HG03025 (cell line): Measurements from ENCODE around the gene ADAMTSL3.
"Not testable (repeated sequence)": the region's sequence is repeated elsewhere in the genome, so short reads cannot be mapped to it uniquely, and the experiment has no call there.

Source experiments
- ATAC-seq: cut with Tn5 transposase; IDR thresholded peaks from one replicate; pipeline ENCODE4 v1.9.1; 2021; ENCODE audit warnings: mild to moderate bottlenecking, moderate library complexity; ENCODE audit not compliant: unreplicated experiment, low FRiP score

Gene ADAMTSL3

DNA sequence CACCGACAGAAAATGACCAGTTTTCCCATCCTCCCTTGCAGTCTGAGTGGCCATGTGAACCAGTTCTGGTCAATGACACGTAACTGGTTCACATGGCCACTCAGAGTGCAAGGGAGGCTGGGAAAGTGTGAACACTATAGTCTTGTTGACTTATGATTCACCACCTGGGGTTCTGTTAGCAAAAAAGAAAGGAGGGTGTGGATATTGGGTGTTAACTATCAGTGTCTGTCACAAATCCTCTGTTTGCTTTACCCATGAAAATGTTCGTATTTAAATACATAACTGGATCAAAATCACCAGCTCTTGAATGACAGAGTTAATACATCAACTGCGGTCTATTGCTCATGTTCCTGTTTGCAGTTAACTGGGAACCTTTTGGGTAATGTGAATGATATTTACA is 92.3 kb downstream of the ADAMTSL3 start:
- ATAC-seq, result no peak

GRCh38 chr15:83747050-83747717 is 93.3 kb downstream of the ADAMTSL3 start:
- ATAC-seq, result no peak

DNA sequence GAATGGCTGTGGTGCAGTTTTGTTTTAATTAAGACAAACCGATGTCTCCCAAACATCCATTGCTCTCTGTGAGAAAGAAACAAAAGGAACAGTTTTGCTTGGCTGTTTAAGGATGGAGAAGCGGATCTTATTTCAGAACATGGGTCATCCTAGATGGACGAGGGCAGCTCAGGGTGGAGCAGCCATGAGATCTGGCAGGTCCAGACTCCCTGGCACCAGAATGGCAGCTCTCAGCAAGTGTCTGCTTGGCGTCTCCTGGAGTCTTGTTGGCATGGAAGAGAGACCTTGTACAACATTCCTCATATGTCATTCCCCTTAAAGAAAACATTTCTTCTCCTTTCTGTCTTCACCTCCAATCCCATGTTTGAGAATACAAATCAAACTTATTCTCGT is 93.8 kb downstream of the ADAMTSL3 start:
- no peak for ATAC-seq

GRCh38 chr15:83753872-83754493 is 100.1 kb downstream of the ADAMTSL3 start:
- ATAC-seq, result no peak

DNA sequence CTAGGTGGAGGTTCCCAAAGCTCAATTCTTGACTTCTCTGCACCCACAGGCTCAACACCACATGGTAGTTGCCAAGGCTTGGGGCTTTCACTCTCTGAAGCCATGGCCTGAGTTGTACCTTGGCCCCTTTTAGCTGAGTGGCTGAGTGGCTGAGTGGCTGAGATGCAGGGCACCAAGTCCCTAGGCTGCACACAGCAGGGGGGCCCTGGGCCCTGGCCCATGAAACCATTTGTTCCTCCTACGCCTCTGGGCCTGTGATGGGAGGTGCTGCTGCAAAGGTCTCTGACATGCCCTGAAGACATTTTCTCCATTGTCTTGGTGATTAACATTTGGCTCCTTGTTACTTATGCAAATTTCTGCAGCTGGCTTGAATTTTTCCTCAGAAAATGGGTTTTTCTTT is 103.4 kb downstream of the ADAMTSL3 start:
- not testable (repeated sequence) for ATAC-seq

DNA sequence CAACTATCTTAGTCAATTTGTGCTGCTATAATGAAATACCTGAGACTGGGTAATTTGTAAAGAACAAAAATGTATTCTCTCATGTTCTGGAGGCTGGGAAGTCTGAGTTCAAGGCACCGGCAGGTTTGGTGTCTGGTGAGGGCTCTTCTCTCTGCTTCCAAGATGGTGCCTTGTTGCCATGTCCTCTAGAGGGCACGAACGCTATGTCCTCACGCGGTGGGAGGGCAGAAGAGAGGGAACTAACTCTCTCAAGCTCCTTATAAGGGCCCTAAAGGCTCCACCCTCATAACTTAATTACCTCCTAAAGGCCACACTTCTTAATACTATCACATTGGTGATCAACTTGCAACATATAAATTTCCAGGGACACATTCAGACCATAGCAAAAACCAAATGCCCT is 108.4 kb downstream of the ADAMTSL3 start:
- no peak for ATAC-seq

DNA sequence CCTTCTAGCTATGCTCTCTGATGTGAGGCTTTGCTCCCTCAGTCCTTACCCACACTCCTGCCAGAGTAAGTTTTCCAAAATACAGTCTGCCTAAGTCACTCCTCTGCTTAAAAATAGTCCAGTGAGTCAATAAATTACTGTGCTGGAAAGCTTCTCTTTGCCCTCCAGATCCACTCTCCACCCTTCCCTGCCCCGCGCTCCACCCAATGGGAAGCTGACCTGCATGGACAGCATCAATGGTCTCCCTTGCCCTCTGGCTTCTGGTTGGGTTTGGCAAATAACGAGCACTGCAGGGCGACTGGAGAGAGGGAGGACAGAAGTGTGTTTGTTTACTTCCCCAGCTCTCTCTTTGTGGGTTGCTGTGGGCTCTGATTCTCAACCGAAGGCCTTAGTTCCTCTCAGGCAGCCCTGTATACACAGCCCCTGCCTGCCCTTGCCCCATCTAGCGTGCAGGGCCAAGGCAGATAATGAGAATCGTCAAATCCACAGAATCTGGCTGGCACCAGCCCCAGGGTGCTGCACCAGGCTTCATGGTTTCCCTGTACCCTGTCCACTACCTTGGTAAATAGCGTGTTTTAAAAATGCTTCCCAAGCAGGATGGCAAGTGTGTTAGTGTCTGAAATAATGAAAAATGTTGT is 110.4 kb downstream of the ADAMTSL3 start:
- ATAC-seq, result no peak

DNA sequence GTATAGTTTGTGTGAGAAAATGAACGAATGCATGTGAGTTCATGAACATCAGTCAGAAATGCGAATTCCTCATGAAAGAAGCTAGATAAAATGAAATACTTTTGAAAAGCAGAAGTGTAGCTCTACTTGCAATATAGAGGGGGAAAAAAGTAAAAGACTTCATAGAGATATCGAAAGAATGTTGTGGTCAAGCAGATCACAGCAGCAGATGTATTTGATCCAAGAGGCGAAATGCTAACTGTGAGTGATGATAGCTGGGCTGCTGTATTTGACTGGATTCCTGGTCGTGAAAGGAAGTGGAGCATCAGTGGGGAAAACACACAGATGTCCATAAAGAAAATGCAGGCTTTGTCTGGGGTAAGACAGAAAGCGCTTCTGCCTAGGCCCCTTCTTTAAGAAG is 112.4 kb downstream of the ADAMTSL3 start:
- no peak for ATAC-seq

GRCh38 chr15:83767741-83768140 is 113.8 kb downstream of the ADAMTSL3 start:
- ATAC-seq, result no peak

GRCh38 chr15:83769411-83769999 is 115.6 kb downstream of the ADAMTSL3 start:
- ATAC-seq, result no peak

DNA sequence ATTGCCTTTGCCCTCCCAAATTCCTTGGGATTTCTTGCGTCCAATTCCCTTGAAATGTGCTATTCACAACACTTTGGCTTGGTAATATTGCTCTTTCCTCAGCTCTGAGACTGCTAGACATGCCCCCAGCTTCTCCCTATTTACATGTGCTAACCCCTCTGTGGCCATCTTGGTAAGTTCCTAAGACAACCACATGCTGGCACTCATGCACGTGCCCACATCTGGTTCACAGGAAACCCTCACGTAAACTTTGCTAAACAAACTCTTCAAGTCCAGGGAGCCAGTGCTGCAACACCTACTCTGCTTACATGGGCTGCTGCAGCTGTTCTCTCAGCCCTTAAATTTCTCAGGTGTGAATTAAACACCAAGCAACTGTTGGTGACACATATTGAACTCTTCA is 121.8 kb downstream of the ADAMTSL3 start:
- ATAC-seq, result no peak

- no peak for ATAC-seq
Measured at GRCh38 chr15:83776986-83777385, 123.1 kb downstream of the ADAMTSL3 start.

DNA sequence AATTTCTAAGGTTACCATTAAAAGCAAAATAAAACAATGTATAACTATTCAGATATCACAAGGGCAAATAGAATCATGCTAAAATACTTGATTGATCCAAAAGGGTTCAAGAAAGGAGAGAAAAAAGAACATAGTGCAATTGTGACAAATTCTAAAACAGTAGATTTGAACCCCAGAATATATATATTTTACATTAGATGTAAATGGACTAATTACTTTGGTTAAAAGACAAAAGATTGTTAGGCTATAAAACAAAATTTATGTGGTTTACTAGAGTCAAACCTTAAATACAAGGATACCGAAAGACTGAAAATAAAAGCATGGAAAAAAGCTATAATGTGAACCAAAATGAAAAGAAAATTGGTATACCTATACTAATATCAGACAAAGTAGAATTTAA is 129.3 kb downstream of the ADAMTSL3 start:
- ATAC-seq, result no peak

GRCh38 chr15:83784975-83785374 is 131.1 kb downstream of the ADAMTSL3 start:
- ATAC-seq, result no peak

DNA sequence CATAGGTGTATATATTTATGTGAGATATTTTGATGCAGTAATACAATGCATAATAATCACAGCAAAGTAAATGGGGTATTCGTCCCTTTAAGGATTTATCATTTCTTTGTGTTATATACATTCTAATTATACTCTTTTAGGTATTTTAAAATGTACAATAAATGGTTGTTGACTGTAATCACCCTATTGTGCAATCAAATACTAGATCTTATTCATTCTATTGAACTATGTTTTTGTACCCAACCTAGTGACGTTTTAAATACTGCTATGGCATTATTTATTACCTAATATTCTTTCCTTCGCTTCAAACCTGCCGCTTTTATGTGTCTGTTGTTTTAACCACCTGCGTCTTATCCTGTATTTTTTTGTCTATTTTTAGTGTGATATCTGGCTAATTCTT is 132.4 kb downstream of the ADAMTSL3 start:
- ATAC-seq, result no peak

- no peak for ATAC-seq
Measured at GRCh38 chr15:83793069-83793468, 139.1 kb downstream of the ADAMTSL3 start.

DNA sequence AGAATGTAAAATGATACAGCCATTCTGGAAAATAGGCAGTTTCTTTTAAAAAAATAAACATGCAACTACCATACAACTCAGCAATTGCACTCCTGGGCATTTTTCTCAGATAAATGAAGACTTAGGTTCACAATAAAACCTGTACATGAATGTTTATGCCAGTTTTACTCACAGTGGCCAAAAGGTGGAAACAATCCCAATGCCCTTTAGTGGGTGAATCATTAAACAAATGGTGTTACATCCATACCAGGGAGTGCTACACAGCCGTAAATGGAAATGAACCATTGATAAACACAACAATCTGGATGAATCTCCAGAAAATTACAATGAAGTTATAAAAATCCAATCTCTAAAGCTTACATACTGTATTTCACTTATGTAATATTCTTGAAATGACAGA is 140.3 kb downstream of the ADAMTSL3 start:
- no peak for ATAC-seq

DNA sequence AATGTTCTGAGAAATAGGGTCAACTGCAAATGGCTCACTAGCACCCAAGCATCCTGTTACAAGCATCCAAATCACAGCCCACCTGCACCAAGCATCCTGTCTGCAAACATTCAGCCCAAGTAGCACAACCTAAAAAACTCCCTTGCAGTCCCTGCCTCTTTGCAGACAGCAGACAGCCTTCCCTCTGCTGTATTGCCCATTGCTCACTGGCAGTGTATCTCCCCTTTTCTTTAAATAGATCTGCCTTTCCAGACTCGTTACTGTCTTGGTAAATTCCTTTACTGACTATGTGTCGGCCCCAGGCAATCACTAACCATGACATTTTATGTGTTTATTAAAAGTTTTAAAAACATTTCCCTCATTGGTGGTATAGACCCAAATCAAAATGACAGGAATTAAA is 155.4 kb downstream of the ADAMTSL3 start:
- ATAC-seq, result no peak

DNA sequence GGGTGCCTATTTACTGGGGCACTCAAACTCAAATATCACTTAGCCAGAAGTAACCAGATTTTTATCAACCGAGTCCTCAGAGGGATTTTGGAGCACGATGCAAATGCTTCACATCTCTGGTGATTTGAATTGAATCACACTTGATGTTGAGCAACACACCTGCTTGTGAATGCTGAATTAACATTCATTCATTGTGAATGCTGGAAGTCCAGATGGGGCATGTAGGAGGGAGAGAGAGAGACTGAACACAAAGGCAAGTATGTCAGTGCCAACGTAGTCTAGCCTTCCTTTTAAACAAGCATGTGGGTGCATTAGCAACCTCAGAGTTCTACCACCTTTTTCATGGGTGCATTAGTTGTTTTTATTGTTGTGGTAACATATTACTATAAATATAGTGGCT is 156.2 kb downstream of the ADAMTSL3 start:
- ATAC-seq, result no peak

DNA sequence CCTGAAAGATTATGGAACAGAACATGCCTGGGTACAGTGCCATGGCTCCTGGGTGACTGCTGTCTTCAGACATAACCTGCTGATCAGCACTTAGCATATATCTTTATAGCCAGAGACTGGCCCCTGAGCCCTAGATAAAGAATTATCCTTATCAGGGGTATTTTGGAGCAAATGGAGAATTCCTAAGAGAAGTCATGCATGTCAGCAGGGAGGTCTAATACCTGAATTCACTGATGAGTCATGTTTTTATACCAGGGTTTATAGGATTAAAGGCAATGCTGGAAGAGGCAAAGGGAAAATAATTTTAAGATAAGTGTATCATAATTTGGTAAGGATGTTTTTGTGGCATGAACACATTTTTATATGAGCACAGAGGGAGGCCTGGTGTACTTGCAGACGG is 159.8 kb downstream of the ADAMTSL3 start:
- ATAC-seq, result no peak

- ATAC-seq, result no peak
Measured at GRCh38 chr15:83815506-83815905, 161.6 kb downstream of the ADAMTSL3 start.
